ENCODE results near the gene OPCML.

DNA sequence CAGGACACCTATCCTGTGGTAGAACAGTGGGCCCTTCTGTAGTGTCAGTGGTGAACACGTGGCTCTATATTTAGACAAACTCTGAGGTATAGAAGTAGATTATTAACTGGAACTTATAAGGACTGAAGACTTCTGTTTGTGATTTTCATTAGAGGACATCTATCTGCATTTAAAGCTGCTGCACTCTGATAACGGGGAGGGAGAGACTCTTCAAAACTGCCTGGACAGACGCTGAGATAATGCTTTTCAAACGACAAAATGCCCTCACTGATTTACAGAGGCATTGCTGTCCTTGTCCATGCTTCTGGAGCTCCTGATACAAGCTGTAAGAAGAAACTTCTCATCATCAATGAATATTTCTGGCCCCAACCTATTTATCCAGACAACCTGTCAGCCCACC, 425.2 kb downstream of the OPCML start:
- TF ChIP-seq, protein P1, sequence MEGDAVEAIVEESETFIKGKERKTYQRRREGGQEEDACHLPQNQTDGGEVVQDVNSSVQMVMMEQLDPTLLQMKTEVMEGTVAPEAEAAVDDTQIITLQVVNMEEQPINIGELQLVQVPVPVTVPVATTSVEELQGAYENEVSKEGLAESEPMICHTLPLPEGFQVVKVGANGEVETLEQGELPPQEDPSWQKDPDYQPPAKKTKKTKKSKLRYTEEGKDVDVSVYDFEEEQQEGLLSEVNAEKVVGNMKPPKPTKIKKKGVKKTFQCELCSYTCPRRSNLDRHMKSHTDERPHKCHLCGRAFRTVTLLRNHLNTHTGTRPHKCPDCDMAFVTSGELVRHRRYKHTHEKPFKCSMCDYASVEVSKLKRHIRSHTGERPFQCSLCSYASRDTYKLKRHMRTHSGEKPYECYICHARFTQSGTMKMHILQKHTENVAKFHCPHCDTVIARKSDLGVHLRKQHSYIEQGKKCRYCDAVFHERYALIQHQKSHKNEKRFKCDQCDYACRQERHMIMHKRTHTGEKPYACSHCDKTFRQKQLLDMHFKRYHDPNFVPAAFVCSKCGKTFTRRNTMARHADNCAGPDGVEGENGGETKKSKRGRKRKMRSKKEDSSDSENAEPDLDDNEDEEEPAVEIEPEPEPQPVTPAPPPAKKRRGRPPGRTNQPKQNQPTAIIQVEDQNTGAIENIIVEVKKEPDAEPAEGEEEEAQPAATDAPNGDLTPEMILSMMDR (IDR thresholded peaks at IDR 0.05; ENCODE audit: low read depth, low read length, poor library complexity, severe bottlenecking), result no peak
- no peak for TF ChIP-seq EZH2phosphoT487 (IDR thresholded peaks at IDR 0.05; ENCODE audit: borderline replicate concordance, low read length)

Data from DOHH2 (cell line).